Measurements from ENCODE around the gene MDFIC2.

GRCh38 chr3:70277304-70277703, 35.1 kb downstream of the MDFIC2 start:
- TF ChIP-seq CTCF (IDR thresholded peaks at IDR 0.05) (no peak), POLR2A (IDR thresholded peaks at IDR 0.05) (no peak)

Measured in testis (tissue), 2 donors.